Panc1 (cell line): ENCODE measurements around the gene GID4. TPM values are rescaled to one million over a fixed set of nuclear protein-coding genes. Genes with fewer than 3 reads are reported as not detected.

ENCODE experiments used
- ATAC-seq: fragments of 200-7000 bp; cut with Tn5 transposase; 2 replicates; pipeline ENCODE4 v1.9.1; 2020; ENCODE audit warnings: mild to moderate bottlenecking, moderate library complexity
- BruUV-seq: library from RNA; stranded (reverse); fragments of 400-500 nt; replicated peaks from 2 replicates; lab custom pipeline; 2021; lab: Mats Ljungman, UMichigan
- CTCF ChIA-PET: fragments of 300-600 bp; sonication (Branson Sonifier 250); formaldehyde crosslinking; loops from one replicate; lab custom pipeline; 2022; ENCODE audit warnings: antibody characterized with exemption; lab: Charles Lee
- POLR2A ChIA-PET: fragments of 300-600 bp; sonication (Branson Sonifier 250); formaldehyde crosslinking; loops from one replicate; lab custom pipeline; 2022; ENCODE audit warnings: antibody characterized with exemption; lab: Charles Lee
- DNase-seq: peaks from one replicate; pipeline ENCODE4 v3.0.0-alpha.2; 2010; ENCODE audit warnings: low read depth, low spot score
- H3K27ac ChIP-seq: 2 replicates; pipeline ENCODE4 v1.5.1; 2011; ENCODE audit warnings: mild to moderate bottlenecking, low read length, inconsistent platforms
- H3K27me3 ChIP-seq: fragments of 200-500 bp; sonication (Bioruptor generic); 2 replicates; pipeline ENCODE4 v1.6.0; 2014; ENCODE audit warnings: low read length, inconsistent platforms; ENCODE audit not compliant: control insufficient read depth, insufficient read depth
- H3K36me3 ChIP-seq: fragments of 200-500 bp; sonication (Bioruptor generic); 2 replicates; pipeline ENCODE4 v1.5.1; 2014; ENCODE audit warnings: inconsistent platforms, mild to moderate bottlenecking, low read length, moderate library complexity; ENCODE audit not compliant: control insufficient read depth, insufficient read depth
- H3K4me1 ChIP-seq: 2 replicates; pipeline ENCODE4 v1.5.1; 2011; ENCODE audit warnings: inconsistent platforms, mild to moderate bottlenecking, low read length, moderate library complexity; ENCODE audit not compliant: control insufficient read depth, insufficient read depth
- H3K4me3 ChIP-seq, 2 experiments: 2 replicates each; pipeline ENCODE4 v1.5.1; 2011 to 2012; ENCODE audit warnings: low read depth in 2 of 2, low read length in 2 of 2, mild to moderate bottlenecking in 2 of 2, inconsistent platforms in 1 of 2, moderate library complexity in 1 of 2
- H3K9me3 ChIP-seq: fragments of 200-500 bp; sonication (Bioruptor generic); 2 replicates; pipeline ENCODE4 v1.5.1; 2014; ENCODE audit warnings: low read depth, mild to moderate bottlenecking, inconsistent platforms, low read length, moderate library complexity; ENCODE audit not compliant: control insufficient read depth, insufficient read depth
- CTCF ChIP-seq: fragments of 450-650 bp; IDR thresholded peaks from 2 replicates; pipeline ENCODE4 v1.5.1; 2017; ENCODE audit warnings: mild to moderate bottlenecking
- POLR2AphosphoS5 ChIP-seq: IDR thresholded peaks from 2 replicates; pipeline ENCODE4 v1.6.1; 2012; ENCODE audit warnings: mild to moderate bottlenecking, low read depth, low read length, moderate library complexity
- REST ChIP-seq, 2 experiments: IDR thresholded peaks; 2 replicates each; pipeline ENCODE4 v1.6.1; 2011 to 2012; ENCODE audit warnings: low read depth in 2 of 2, control low read depth in 1 of 2, low read length in 1 of 2, mild to moderate bottlenecking in 1 of 2, moderate library complexity in 1 of 2; ENCODE audit not compliant: insufficient read depth in 1 of 2
- SIN3A ChIP-seq: IDR thresholded peaks from 2 replicates; pipeline ENCODE4 v1.6.1; 2012; ENCODE audit warnings: low read depth, mild to moderate bottlenecking, low read length, moderate library complexity, borderline replicate concordance; ENCODE audit not compliant: insufficient read depth
- TCF7L2 ChIP-seq: IDR thresholded peaks from 2 replicates; pipeline ENCODE4 v1.6.1; 2011; ENCODE audit warnings: mild to moderate bottlenecking, low read depth, low read length, inconsistent platforms
- in situ Hi-C: cut with HindIII; loops from 2 replicates; pipeline ENCODE4 v1.10.0; 2016; ENCODE audit warnings: low sequenced_read_pairs, low pct_unique_long_range_greater_than_20kb
- intact Hi-C: fragments of 100-400 bp; cut with micrococcal nuclease; formaldehyde crosslinking; loops from one replicate; pipeline ENCODE4 v1.10.0; 2022; ENCODE audit not compliant: unreplicated experiment
- total RNA-seq: library from RNA; stranded (reverse); gene quantifications from one replicate; pipeline ENCODE4 v1.2.1, GENCODE V29; 2021; ENCODE audit not compliant: unreplicated experiment

GID4 gene
- total RNA-seq, 1 experiment from 2014 or later, result 11.1 TPM

DNA sequence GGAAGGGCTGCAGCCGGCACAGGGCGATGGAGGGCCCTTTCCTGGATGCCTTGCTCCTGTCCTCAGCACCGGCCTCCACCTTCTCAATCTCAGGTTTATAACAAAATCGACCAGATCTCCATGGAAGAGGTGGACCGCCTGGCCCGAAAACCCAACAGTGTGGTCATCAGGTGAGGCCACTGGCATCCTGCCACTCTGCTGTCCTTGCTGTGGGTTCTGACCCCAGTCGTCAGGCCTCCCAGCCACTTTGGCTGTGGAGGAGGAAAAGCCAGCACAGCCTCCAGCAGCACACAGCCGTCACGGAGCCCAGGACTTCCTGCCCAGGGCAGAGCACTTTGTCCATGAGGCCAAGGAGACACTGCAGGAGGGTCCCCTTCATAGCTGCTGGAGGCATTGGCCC lies 62.6 kb downstream of the GID4 start:
- intact Hi-C loops (no loop called here), in situ Hi-C loops (no loop called here)
- TF ChIP-seq SIN3A (no peak), REST (IDR thresholded peaks at IDR 0.05; ENCODE audit: insufficient read depth in 1 of 2, low read depth in 2 of 2, low read length in 1 of 2) (no peak), TCF7L2 (no peak)
- DNase-seq, result no peak
- Histone ChIP-seq H3K4me3 (no peak overlapping the region), H3K36me3 (no peaks in the 10 kb centered on the region), H3K27ac (no peak overlapping the region), H3K4me1 (no peaks in the 10 kb centered on the region), H3K27me3 (no peaks in the 10 kb centered on the region), H3K9me3 (no peaks in the 10 kb centered on the region)
- ChIA-PET CTCF (no interaction called here), POLR2A (no interaction called here)
- no peak for ATAC-seq
- no TSS peak for BruUV-seq

DNA sequence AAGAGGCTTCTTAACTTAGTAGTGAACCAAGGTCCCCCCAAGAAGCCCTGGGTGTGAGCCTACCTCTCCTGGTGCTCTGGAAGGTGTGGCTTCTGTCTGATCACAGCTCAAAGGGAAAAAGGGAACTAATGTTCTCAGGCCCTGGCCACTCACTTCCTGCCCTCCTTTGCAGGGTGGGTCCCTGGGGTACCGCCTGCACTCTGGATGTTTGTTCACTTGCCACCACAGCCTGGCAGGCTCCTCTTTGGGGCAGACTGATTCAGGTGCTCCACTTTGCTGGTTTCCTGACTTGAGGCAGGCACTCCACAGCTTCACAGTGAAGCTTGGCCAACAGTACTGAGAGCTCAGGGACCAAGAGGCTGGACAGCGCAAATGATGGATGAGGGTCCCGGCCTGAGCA lies 63.4 kb downstream of the GID4 start:
- Histone ChIP-seq H3K4me1 (no peaks in the 10 kb centered on the region), H3K36me3 (no peaks in the 10 kb centered on the region), H3K9me3 (no peaks in the 10 kb centered on the region), H3K4me3 (no peak overlapping the region), H3K27me3 (no peaks in the 10 kb centered on the region), H3K27ac (no peak overlapping the region)
- CTCF ChIA-PET, result interaction anchor here (0.6 kb wide), 1 partner anchor 37 kb away, joined by 10 read pairs; no protein-coding TSS in a partner anchor
- POLR2A ChIA-PET, result no interaction called here
- TF ChIP-seq SIN3A (no peak), CTCF (no peak)
- ATAC-seq, result no peak
- intact Hi-C loops (no loop called here), in situ Hi-C loops (no loop called here)
- no peak for DNase-seq
- no TSS peak for BruUV-seq

DNA sequence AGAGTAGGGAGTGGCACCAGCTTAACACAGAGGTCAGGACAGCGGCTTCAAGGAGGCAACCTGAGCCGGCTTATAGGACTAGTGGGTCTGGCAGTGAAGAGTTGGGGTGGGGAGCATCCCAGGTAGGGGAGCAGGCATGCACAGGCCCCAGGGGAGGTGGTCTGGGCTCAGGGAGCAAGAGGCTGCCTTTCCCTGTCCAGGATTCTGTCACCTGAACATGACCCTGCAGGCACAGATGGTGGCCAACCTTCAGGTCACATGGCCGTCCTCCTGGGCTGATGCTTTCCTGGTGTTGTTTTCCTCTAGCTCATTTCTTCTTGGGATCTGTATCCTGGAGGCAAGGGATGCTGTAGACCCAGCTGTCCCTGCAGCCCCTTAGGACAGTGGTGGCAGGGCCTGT lies 65.8 kb downstream of the GID4 start:
- TF ChIP-seq SIN3A (no peak), TCF7L2 (no peak), REST (IDR thresholded peaks at IDR 0.05; ENCODE audit: insufficient read depth in 1 of 2, low read depth in 2 of 2, low read length in 1 of 2) (no peak), POLR2AphosphoS5 (no peak), CTCF (no peak)
- Histone ChIP-seq H3K27me3 (no peaks in the 10 kb centered on the region), H3K36me3 (no peaks in the 10 kb centered on the region), H3K9me3 (no peaks in the 10 kb centered on the region), H3K27ac (no peak overlapping the region), H3K4me3 (no peak overlapping the region), H3K4me1 (no peaks in the 10 kb centered on the region)
- intact Hi-C loops, result no loop called here
- DNase-seq, result no peak
- POLR2A ChIA-PET, result no interaction called here
- ATAC-seq, result no peak
- CTCF ChIA-PET, result no interaction called here
- no TSS peak for BruUV-seq
- in situ Hi-C loops, result no loop called here
